HUES6 (cell line): ENCODE results near the gene PPDPF.
"Not testable (repeated sequence)": the region's sequence is repeated elsewhere in the genome, so short reads cannot be mapped to it uniquely, and the experiment has no call there.

Source experiments
- H3K27ac ChIP-seq: 2 replicates; pipeline ENCODE4 v1.7.0; 2013; ENCODE audit warnings: low read depth, mild to moderate bottlenecking, low read length, inconsistent platforms
- H3K27me3 ChIP-seq: 2 replicates; pipeline ENCODE4 v1.6.1; 2013; ENCODE audit warnings: low read length; ENCODE audit not compliant: control insufficient read depth, insufficient read depth
- H3K36me3 ChIP-seq: 2 replicates; pipeline ENCODE4 v1.6.1; 2013; ENCODE audit warnings: low read length; ENCODE audit not compliant: control insufficient read depth, insufficient read depth
- H3K4me1 ChIP-seq: 2 replicates; pipeline ENCODE4 v1.6.1; 2013; ENCODE audit warnings: low read length; ENCODE audit not compliant: control insufficient read depth, insufficient read depth
- H3K4me3 ChIP-seq: 2 replicates; pipeline ENCODE4 v1.5.1; 2013; ENCODE audit warnings: low read depth, low read length
- H3K9ac ChIP-seq: one replicate; pipeline ENCODE4 v1.6.1; 2013; ENCODE audit warnings: mild to moderate bottlenecking, low read length
- H3K9me3 ChIP-seq: 2 replicates; pipeline ENCODE4 v1.6.1; 2013; ENCODE audit warnings: low read depth, low read length; ENCODE audit not compliant: control insufficient read depth, insufficient read depth

Gene PPDPF

DNA sequence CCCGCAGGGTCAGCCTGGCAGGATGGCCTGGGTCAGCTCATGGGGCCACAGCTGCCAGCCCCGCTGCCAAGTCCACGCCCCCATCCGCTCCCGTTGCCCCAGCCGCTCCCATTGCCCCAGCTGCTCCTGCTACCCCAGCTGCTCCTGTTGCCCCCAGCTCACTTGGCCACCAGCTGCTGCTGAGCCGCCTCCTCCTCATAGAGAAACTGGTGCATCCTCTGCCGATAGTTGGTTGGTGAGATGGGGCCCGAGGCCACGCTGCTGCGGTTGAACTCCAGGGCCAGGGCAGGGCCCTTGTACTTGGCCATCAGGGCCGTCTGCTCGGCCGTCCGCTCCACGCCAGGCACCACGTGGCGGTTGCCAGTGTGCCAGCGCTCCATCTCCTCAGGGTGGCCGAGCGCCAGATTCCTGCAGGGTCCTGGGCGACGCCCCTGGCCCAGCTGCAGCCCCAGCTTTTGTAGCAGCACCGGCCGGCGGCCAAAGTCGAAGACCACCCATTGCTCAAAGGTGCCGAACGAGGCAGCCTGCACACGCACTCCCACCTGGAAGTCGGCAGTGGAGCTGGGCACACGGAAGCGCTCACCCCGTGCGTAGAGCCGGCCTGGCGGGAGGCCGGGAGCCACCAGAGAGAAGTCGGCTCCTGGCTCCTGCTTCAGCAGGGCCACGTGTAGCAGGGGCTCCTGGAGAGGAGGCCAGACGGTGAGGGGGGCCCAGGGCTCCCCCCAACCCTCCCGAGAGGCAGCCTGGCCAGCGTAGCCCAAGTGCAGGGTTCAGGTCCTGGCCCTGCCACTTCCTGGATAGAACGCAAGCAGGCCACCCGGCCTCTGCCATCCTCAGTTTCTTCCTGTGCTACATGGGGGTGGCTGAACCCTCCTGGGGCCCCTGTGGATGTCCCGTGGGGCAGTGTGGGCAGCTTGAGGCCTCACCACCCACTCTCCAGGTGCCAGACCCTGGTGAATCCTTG, 48.7 kb downstream of the PPDPF start:
- H3K9me3 ChIP-seq, result no peaks in the 10 kb centered on the region
- H3K27ac ChIP-seq, result no peak overlapping the region
- peaks cover under 1% of the 10 kb centered on the region for H3K4me1 ChIP-seq
- H3K36me3 ChIP-seq, result peaks cover 7% of the 10 kb centered on the region
- no peak overlapping the region for H3K4me3 ChIP-seq
- no peak overlapping the region for H3K9ac ChIP-seq
- H3K27me3 ChIP-seq, result no peaks in the 10 kb centered on the region

DNA sequence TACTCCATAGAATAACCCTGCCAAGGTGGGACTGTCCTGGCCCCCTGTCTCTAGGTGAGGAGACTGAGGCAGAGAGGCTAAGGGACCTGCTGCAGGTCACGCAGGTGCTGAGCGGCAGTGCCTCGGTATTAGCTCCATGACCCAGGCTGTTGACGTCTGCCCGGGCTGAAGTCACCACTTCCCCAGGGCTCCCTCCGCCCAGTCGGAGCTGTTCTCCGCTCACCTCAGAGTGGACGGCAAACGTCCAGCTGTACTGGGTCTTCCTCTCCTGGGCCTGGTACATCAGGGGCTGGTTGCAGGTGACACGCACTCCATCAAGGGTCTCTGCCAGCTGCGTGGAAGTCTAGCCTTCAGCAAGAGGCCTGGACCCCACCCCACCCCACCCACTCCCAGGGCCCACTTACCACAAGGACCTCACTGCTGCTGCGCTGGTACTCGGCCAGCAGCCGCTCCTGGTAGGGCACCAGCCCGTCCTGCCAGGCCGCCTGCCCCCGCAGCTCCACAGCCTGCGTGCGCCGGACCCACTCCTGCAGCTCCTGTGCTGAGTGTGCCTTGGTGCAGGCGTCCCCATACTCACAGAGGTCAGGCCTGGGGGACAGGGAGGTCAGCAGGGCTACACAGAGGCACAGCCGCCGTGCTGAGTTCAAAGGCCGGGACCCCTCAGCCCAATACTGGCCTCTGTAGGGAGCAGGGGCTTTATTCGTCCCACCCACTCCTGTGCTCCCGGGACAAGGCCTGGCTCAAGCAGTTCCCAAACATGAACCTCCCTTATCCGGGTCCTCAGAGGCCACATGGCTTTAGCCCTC, 49.9 kb downstream of the PPDPF start:
- Histone ChIP-seq H3K27ac (no peak overlapping the region), H3K4me3 (no peak overlapping the region), H3K36me3 (peaks cover 7% of the 10 kb centered on the region), H3K27me3 (no peaks in the 10 kb centered on the region), H3K4me1 (peaks cover 5% of the 10 kb centered on the region), H3K9me3 (no peaks in the 10 kb centered on the region), H3K9ac (no peak overlapping the region)

- not testable (repeated sequence) for H3K4me1 ChIP-seq, H3K27me3 ChIP-seq, H3K9ac ChIP-seq
Observed at GRCh38 chr20:63571087-63571478, 50.5 kb downstream of the PPDPF start.

More at GRCh38 chr20:63571087-63571478, 50.5 kb downstream of the PPDPF start:
- H3K9me3 ChIP-seq, H3K4me3 ChIP-seq, H3K36me3 ChIP-seq, H3K27ac ChIP-seq: not testable (repeated sequence)
